Astrocyte (in vitro differentiated cells and primary cell): ENCODE measurements around the gene MED4.

ENCODE experiments used
- EZH2 ChIP-seq: IDR thresholded peaks from 2 replicates; pipeline ENCODE4 v1.6.1; 2012; ENCODE audit warnings: mild to moderate bottlenecking, low read length, inconsistent platforms; ENCODE audit not compliant: insufficient read depth
- TF ChIP-seq, protein P1 (sequence below): IDR thresholded peaks from 2 replicates; pipeline ENCODE4 v1.5.1; 2011; ENCODE audit warnings: low read depth, mild to moderate bottlenecking, inconsistent platforms, low read length, moderate library complexity; ENCODE audit not compliant: insufficient read depth

DNA sequence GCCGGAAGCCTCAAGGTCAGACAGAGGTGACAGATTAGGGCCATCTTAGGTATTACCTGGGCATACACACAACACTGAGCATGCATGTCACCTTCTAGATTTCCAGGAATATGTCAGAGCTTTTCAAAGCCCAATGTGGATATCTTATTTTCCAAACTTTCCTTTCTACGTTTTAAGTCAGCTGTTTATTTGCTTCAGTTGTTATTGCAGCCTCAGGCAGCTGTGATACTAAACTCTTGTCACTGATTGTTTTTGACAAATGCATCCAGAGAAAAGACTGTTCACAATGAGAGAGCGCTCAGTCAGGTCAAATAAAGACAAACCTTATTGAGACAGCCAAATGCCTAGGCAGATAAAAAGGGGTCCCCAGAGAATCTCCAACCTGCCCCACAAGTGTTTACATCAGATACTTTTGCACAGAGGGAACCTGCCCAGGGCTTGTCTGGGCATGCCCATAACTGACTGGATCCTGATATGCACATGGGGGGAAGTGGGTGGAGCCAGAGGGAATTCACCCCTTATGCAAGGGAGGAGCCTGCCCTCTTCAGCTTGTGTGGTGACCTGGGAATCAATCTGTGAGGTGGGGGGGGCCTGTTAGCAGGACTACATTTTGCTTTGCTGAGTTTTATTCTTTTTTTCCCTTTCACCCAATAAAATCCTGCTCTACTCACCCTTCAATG is 28.5 kb downstream of the MED4 start:
- TF ChIP-seq, protein P1, sequence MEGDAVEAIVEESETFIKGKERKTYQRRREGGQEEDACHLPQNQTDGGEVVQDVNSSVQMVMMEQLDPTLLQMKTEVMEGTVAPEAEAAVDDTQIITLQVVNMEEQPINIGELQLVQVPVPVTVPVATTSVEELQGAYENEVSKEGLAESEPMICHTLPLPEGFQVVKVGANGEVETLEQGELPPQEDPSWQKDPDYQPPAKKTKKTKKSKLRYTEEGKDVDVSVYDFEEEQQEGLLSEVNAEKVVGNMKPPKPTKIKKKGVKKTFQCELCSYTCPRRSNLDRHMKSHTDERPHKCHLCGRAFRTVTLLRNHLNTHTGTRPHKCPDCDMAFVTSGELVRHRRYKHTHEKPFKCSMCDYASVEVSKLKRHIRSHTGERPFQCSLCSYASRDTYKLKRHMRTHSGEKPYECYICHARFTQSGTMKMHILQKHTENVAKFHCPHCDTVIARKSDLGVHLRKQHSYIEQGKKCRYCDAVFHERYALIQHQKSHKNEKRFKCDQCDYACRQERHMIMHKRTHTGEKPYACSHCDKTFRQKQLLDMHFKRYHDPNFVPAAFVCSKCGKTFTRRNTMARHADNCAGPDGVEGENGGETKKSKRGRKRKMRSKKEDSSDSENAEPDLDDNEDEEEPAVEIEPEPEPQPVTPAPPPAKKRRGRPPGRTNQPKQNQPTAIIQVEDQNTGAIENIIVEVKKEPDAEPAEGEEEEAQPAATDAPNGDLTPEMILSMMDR: no peak
- no peak for TF ChIP-seq EZH2
